Coronary artery (tissue), 2 donors: ENCODE data around the gene BACE1-AS.
"Not testable (repeated sequence)": the region's sequence is repeated elsewhere in the genome, so short reads cannot be mapped to it uniquely, and the experiment has no call there.

ENCODE experiments used
- DNase-seq: peaks from one replicate; pipeline ENCODE4 v3.0.0-alpha.2; 2017; ENCODE audit warnings: low spot score
- H3K27ac ChIP-seq, 2 donors: fragments of 200-600 bp; sonication (generic); one replicate each; pipeline ENCODE4 v1.5.1; 2016 to 2019
- H3K4me3 ChIP-seq: fragments of 200-600 bp; sonication (generic); 2 replicates; pipeline ENCODE4 v1.5.1; 2016; ENCODE audit warnings: mild to moderate bottlenecking, moderate library complexity
- CTCF ChIP-seq: fragments of 200-600 bp; sonication (generic); IDR thresholded peaks from one replicate; pipeline ENCODE4 v1.5.1; 2019; ENCODE audit warnings: antibody characterized with exemption

Gene BACE1-AS

GRCh38 chr11:117319214-117319840, 28.2 kb downstream of the BACE1-AS start:
- H3K27ac ChIP-seq, result no peak overlapping the region
- no peak overlapping the region for H3K4me3 ChIP-seq
- no peak for TF ChIP-seq CTCF
- DNase-seq, result no peak

- peak overlapping the region; percentile 86 for H3K4me3 ChIP-seq
- not testable (repeated sequence) for DNase-seq
- H3K27ac ChIP-seq, result peak overlapping the region; percentile 73 to 93
These were observed 36.1 kb downstream of the BACE1-AS start for GRCh38 chr11:117327255-117327566.

GRCh38 chr11:117327567-117328374, 36.6 kb downstream of the BACE1-AS start, which contains the start of gene CEP164:
TSS of gene CEP164 (plus strand) at chr11:117327854. CDS start at chr11:117338587, 10,733 bp downstream.
- no peak for TF ChIP-seq CTCF
- Histone ChIP-seq H3K4me3 (peak within 1 kb of the TSS; percentile 86), H3K27ac (peak within 1 kb of the TSS; percentile 73 to 93)
- DNase-seq, result peak; percentile 97

- peak overlapping the region; percentile 86 for H3K4me3 ChIP-seq
- no peak for DNase-seq
- peak overlapping the region; percentile 73 to 93 for H3K27ac ChIP-seq
- no peak for TF ChIP-seq CTCF
These were observed 37.3 kb downstream of the BACE1-AS start for GRCh38 chr11:117328375-117329010.

- TF ChIP-seq CTCF, result no peak
- Histone ChIP-seq H3K4me3 (no peak overlapping the region), H3K27ac (no peak overlapping the region)
- DNase-seq, result no peak
These were observed 41.7 kb downstream of the BACE1-AS start for GRCh38 chr11:117332843-117333242.

- DNase-seq, result no peak
- TF ChIP-seq CTCF, result no peak
- Histone ChIP-seq H3K4me3 (no peak overlapping the region), H3K27ac (no peak overlapping the region)
These were observed 42.8 kb downstream of the BACE1-AS start for GRCh38 chr11:117333917-117334316.

- no peak for TF ChIP-seq CTCF
- Histone ChIP-seq H3K4me3 (no peak overlapping the region), H3K27ac (no peak overlapping the region)
- no peak for DNase-seq
These were observed 43.8 kb downstream of the BACE1-AS start for GRCh38 chr11:117334896-117335295.
